Stimulated activated CD8-positive, alpha-beta memory T cell treated with anti-CD3 and anti-CD28 coated beads, Interleukin-2, amount 100 ng/mL, for 1 hour (primary cell): Measurements from ENCODE around the gene CHST13.

Experiments used
- DNase-seq, 2 donors: peaks; one replicate each; pipeline ENCODE4 v3.0.0-alpha.2; 2020; ENCODE audit warnings: low read depth in 2 of 2

CHST13 gene

DNA sequence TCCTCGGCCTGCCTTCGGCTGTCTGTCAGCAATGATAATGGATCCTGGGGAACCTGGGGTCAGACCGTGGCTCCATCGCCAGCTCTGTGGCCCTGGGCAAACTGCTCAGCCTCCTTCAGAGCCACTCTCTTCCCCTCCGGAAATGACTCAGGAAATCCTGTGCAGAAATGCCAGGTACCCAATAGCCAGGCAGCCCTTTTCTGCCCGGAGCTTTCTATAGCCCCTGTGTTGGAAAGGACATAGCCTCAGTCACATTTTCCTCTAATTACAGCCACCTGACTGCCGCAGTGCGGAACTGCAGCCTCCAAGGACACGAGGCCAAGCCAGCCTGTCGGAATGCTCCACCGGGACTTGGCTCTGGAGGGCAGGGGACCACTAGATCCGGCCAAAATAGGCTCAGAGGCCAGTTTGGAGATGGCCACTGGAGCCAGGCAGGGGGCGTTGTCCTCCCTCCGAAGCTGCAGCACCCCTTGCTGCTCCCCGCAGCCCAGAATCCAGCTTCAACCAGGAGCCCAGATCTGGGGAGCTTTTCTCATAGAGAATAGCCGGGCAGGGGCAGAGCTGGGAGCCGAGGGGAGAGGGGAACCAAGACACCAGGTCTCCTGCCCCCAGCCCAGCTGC is 36.7 kb upstream of the CHST13 start:
- no peak for DNase-seq

DNA sequence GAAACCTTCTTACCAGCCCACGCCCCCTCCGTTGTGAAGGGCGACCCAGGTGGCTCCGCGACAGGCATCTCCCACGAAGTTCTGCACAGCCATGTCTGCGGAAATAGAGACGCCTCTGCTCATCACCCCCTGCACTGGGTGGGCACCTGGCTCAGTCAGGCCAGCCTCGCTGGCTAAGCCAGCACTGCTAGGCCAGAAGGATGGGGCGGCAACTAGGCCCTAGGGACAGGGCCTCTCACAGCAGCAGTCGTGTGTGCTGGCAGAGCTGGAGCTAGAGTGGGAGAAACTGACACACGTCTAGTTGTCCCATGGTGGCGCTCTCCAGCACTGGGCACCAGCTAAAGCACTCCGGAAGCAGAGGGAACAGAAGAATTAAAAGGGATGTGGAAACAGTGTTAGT is 35.8 kb upstream of the CHST13 start:
- DNase-seq, result no peak

DNA sequence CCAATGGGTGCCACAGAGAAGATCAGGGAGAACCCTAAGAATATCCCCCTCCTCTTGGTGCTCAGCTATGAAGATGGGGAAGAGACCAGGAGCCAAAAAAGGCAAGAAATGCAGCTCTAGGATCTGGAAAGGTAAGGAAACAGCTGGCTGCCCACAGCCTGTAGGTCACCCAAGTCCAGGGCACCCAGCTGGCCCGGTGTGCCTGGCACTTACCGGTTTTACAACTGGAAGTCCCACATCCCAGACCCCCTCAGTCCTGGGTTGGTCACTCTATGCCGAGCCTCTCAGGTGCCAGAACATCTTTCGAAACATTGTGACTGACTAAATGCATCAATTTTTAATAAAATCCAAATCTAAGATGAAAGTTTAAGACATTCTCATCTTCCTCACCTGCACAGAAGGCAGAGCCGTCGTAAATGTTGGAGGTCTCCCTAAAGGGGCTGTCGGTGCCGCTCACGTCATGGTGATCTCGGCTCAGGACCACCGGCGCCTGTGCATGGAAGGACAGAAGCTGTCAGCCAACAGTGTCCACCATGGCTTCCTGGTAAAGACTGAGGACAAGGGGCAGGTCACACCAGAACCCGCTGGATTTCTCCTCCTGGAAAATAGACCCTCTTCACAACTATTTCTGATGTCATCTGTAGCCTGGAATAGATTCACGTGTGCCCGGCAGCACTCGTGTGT is 34.9 kb upstream of the CHST13 start:
- DNase-seq, result no peak

DNA sequence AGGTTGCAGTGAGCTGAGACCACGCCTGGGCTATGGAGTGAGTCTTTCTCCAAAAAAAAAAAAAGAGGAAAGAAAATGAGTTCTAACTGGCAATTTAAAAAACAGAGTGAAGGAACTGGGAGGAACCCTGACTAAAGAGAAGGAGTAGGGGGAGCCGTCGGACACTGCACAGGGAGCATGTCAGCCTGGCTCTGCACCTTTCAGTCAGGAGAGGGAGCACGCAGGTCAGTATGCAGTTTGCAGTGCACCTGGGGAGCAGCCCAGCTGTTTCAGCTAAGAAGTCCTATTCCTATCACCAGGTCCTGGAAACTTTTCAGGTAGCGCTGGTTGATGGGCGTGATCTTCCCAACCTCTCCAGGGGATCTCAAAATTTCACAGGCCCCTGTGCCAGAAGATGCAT is 33.3 kb upstream of the CHST13 start:
- no peak for DNase-seq

DNA sequence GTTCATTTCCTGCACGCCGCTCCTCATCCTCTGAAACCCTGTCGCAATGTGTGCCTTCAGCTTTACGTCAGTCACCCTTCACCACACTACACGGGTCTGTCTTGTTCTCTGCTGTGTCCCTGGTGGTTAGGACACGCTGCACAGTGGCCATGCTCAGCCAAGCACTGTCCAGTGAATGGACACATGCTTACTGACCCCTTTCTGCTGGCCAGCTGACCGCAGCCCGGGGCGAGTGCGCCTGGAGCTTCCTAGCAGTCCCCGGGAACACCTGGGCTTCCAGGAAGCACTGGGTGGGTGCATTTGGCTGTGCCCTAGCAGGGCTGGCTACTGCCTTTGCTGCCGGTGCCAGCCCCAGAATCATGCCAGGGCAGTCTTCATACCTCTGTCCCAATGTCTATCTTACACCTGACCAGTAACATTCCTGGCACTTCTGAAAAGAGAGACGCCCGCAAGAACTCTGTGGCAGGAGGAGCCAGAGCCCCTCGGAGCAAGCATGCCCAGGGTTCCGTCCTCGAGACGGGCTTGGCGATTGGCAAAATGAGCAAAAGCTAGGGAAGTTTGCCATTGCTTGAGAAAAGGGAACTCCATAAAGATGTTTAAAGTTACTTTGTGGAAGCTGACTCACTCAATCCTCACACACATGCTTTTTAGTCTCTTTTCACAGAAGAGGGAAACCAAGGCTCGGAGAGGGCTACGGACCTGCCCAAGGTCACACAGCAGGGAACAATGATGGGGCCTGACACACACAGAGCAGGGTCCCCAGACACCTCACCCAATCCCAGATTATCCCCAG is 32.5 kb upstream of the CHST13 start:
- DNase-seq, result no peak

DNA sequence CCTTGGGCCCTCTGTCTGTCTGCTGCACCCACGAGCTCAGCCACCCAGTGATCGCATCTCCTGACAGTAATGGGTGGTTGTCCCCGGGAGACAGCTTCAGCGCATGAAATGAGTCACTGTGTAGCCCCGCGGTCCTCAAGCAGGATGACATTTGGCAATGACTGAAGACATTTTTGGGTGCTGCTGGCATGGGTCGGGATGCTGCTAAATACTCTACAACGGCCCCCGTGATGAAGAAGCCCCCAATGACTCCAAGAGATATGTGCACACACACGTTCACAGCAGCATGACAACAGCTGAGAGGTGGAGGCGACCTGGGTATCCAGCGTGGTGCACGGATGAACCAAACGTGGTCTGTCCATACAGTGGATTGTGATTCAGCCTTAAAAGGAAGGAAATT is 30.9 kb upstream of the CHST13 start:
- DNase-seq, result no peak

DNA sequence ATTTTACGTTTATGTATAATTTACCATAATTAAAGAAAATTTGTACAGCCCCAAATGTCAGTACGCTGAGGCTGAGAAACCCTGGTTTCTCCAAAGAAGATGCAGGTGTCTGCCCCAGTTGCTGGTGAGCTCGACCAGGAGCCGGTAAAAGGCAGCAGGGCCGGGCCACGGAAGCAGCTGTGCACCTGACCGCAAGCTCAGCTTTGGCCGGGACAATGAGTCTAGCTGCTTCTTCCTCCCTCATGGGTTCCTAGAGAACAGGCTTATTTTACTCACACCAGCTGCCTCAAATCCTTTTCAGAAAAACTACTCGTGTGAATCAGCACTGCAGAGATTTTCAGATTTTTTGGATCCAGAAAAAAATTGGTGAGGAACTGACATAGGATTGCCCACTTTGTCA is 30.2 kb upstream of the CHST13 start:
- DNase-seq, result no peak

DNA sequence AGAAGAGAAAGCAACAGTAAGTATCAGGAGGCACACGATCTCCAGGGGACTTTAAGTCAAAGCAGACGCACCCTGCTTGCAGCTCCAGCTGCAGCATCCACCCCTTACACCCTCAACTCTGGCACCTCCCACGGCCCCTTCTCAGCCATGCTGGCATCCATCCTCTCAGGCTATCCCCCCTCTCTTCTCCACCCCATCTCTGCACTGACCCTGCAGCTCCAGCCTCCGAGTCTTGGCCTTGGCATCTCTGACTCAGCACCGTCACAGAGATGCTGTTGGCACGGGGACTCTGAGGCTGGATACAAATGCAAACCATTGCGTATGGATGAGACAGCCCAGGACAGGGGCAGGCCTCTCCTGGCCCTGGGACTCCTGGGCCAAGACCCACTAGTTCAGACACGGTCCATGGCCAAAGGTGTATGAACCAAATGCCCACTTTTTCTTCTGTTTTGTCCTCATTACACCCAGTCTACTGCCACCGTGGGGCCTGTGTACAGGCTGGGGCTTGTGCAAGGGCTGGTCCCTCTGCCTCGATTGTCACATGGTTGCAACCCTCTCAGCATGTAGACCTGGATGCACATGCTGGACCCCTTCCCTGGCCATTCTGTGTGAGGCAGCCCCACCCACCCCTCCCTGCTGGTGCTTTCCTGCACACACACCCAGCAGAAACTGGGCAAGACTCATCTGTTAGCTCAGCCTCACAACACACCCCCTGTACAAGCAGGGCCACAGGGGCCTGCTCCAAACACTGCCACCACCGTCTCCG is 29.6 kb upstream of the CHST13 start:
- DNase-seq, result no peak

DNA sequence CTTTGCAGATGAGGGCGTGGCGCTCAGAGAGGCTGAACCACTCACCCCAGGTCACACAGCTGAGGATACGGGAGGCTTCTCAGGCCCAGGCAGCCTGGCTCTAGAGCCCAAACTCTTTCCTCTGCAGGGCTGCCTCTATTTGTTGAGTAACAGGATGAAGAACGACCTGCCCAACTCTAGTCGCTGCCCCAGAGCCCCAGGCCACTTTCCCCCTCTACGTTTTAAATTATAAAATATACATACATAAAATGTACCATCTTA is 29.1 kb upstream of the CHST13 start:
- DNase-seq, result no peak

DNA sequence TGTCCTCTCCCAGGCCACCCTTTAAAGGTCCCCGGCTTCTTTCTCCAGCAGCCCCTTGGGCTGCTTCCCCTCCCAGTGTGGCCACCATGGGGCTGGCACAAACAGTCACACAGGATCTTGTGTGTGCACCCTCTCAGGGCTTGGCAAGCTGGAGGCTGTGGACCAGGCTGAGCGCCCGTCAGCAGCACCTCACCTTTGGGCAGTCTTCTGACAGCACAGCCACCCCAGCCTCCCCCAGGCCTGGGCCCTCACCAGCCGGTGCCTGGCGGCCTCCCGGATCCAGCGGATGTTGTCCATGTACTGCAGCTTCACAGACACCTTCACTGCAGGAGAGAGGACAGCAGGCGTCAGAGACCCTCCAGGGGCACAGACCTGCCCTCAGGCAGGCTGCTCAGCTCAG is 28.2 kb upstream of the CHST13 start:
- no peak for DNase-seq

DNA sequence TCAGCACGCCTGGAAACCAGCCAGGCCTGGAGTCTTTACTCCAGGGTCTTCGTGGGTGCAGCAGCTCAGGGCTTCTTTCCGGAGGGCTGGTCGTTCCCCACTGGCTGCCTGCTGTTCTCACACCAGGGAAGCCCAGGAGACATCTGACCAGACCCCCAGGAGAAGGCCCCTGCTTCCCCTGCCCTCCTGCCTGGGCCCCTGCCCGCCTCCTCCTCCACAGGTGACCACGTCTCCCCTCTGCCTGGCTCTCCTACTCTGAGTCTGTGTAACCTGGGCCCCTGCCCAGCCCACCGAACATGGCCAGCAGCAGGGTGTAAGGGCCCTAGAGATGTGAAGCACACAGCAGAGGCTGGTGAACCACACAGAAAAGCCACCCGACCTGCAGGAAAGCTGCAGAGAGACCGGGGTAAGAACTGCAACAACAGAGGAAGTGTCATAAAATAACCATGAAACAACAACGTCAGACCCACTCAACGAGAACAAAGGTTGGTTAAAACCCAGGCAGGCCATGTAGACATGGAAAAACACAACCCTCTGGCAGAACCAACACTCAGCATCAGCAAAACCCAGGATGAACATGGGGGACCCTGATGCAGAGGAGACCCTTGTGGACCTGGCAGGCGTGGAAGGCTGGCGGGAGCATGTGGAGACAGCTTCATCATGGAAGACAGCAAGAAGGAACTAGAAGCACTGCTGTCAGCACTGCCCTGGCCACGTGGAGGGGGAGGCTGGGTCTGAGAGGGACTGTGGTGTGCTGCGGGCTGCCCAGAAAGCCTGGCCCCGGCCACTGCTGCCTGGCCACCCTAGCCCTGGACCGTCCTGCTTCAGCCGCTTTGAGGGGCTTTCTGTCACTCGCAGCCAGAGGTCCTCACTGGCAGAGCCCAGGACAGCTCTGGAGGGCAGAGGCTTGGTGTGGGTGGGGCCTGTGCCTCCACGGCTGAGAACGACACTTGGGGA is 26.8 kb upstream of the CHST13 start:
- no peak for DNase-seq

DNA sequence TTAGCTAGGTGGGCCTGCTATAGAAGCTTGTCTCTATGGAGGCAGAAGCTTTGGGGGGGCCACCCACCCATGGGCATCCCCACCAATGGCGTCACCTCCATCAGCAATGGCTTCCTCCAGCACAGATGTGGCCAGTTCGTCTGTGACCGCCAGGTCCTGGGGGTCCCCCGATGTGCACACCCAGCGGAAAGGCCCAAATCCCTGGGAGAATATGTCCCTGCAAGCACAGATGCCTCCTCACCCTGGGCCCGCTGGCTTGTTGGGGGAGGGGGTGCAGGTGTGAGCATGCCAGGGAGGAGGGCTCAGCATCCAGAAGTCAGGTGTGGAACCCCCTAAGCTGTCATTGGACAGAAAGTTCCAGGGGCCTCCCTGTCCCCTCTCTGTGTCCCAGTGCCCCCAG is 26.0 kb upstream of the CHST13 start:
- DNase-seq, result no peak

DNA sequence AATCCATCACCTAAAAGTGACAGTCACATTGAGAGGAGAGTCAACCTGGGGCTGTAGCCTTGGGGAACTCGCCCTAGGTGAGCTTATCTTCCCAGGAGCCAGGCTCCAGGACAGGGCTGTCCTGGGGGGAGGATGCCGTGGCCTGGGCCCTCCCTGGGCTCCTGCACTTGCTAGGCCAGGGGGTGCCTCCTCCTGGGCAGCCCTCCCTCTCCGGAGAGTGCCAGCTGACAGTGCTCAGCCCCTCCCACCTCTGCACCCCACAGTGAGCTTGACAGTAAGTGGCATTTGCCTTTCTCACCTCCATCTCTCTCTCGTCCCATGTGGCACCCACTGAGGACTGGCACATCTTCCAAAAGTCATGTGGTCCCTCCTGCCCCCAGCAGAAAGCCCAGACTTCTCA is 25.5 kb upstream of the CHST13 start:
- DNase-seq, result no peak

DNA sequence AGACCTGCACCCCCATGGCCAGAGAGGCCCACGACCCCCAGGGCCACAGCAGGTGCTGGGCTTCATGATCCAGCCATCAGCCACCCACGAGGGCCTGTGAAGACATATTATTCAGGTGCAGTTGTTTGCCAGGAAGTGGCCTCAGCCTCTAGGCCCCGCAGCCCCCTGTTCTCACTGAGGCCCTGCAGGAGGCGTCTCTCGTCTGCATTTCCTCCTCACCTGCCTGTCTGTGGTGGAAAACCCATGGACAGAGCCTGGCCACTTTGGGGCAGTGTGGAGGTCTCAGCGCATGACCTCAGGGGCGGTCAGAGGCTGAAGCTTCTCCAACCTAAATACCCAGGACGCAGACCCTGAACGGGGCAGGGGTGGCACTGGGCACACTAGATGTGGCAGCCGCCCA is 25.0 kb upstream of the CHST13 start:
- no peak for DNase-seq

DNA sequence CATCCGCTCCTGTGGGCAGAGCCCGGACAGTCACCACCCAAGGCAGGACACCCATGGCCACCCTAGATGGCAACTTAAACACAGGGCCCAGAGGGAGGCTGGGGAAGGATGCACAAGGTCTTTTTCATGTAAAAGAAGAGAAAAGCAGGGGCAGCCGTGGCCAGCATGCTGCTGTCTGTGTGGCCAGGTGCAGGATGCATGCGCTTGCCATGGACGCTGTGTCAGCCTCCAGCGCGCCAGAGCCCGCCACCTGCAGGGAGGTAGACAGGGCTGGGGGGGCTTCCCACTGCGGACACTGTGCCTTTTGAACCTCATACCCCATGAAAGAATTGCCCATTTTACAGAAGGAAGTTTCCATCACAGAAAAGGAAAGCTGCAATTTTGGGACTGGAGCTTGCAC is 24.6 kb upstream of the CHST13 start:
- DNase-seq, result no peak

DNA sequence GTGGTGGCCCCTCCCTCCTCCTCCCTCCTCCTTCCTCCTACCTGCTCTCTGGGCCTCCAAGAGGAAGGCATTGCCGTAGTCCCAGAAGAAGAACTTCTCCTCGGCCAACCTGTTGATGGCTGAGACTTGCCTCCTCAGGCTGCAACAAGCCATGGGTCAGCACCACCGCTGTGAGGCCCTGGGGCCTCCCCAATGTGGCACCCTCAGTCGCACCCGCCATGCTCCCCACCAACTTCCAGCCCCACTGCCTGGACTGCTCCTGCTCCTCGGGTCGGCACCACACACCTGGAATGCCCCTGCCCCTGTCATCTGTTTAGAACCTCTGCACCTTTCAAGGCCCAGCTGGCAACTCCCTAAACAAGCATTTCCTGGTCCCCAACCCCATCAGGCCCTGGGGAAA is 23.9 kb upstream of the CHST13 start:
- no peak for DNase-seq

DNA sequence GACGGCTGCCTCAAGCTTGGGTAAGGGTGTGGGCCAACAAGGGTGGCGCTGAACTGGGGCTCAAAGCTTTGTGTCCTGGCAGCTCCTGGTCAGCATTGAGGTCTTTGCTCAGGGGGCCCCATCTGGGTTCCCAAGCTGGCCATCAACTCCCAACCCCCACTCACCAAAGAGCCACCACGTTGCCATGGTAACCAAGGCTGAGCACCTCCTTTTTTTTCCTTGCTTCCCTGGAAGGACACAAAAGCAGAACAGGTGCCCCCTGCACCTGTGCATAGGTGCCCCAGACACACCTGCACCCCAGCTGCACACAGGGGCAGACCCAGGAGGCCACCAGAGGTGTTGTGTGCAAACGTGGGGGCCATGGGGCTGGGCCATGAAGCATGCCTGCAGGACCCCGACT is 22.9 kb upstream of the CHST13 start:
- no peak for DNase-seq

DNA sequence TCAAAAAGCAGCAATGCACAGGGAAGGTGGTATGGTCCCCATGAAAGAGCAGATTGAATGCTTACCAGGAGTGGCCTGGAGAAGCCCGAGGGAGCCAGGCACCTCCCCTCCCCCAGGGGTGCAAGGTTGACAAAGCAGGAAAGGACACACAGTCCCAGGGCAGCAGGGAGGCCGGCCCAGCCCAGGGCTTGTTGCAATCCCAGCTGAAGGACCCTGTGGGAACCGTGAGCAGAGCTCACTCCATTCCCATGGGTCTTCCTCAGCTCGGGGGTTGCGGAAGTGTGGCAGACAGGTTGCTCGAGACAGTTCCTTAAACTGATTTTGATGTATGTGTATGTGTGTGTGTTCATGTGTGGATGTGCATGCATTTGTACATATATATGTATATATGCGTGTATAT is 22.2 kb upstream of the CHST13 start:
- no peak for DNase-seq

DNA sequence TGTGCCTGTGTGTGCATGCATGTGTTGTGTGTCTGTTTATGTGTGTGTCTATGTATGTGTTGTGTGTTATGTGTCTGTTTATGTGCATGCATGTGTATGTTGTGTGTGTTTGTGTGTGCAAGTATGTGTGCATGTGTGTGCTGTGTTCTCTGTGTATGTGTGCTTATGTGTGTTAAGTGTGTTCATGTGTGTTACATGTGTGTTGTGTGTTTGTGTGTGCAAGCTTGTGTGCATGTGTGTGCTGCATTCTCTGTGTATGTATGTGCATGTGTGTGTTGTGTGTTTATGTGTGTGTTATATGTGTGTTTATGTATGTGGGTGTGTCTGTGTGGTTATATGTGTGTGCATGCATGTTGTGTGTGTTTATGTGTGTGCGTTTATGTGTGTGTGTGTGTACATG is 21.3 kb upstream of the CHST13 start:
- DNase-seq, result no peak

DNA sequence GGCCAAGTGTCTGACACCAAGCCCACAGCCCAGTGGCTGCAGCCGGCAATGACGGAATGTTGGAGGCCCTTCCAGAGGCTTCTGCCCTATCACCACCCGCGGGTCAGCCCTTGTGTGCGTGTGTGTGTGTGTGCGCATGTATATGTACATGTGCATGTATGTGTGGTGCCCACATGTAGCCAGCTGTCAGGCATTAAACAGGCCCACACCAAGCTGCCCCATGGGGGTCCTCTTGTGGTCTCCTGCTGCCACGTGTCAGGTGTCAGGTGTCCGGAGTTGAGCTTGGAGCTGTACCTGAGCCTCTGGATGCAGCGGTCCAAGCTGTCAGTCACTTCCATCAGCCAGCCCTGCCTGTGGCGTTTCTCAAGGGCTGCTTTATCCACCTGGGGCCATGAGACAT is 20.3 kb upstream of the CHST13 start:
- DNase-seq, result no peak

DNA sequence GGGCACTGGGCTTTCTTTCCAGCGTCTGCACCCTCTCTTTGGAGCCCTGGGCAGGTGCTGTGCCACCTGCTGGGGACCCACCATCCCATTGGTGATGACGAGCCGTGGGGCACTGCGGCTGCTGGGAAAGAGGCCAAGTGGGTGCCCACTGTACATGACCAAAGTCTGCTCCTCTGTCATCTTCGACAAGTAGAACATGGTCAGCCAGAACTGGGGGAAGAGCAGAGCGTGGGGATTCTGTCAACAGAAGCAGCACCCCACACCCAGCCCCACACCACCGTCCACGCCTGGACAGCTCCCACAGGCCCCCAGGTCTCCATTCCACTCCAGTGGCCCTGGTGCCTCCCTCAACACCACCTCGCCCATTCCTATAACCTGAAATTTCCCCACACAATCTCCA is 16.1 kb upstream of the CHST13 start:
- DNase-seq, result no peak

DNA sequence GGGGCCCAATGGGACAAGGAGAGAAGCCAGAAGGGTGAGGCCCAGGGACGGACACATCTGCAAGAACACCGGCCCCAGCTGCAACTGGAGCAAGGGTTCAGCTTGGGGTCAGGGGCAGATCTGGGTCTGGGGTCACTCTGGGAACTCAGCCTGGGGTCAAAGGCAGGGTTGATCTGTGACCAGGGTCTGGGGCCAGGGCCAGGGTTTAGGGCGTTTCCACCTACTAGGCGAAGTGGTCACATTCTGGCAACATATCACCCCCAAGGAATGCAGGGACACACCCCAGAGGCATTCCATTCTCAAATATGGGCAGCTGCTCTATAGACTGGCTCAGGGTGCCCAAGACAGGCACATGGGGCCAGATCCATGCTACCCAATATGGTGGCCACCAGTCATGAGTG is 15.4 kb upstream of the CHST13 start:
- DNase-seq, result no peak
